Stimulated activated memory B cell treated with anti-CD40 and anti-IgM and Interleukin-4, amounts not matched to agents 10 μg/mL and 1 μg/mL and 100 μg/mL, for 72 hours (primary cell): ENCODE measurements around the gene CYBA.

ENCODE experiments used
- ATAC-seq: fragments of 150-1000 bp; cut with Tn5 transposase; 2 replicates; pipeline ENCODE4 v1.10.0; 2021
- H3K27ac Mint-ChIP-seq: one replicate; pipeline ENCODE4 v1.8.0; 2022; ENCODE audit warnings: mild to moderate bottlenecking, mixed read lengths
- H3K27me3 Mint-ChIP-seq: one replicate; pipeline ENCODE4 v1.8.0; 2022; ENCODE audit warnings: mixed read lengths
- H3K36me3 Mint-ChIP-seq: one replicate; pipeline ENCODE4 v1.8.0; 2022; ENCODE audit warnings: mixed read lengths
- H3K4me1 Mint-ChIP-seq: one replicate; pipeline ENCODE4 v1.8.0; 2022; ENCODE audit warnings: mixed read lengths
- H3K4me3 Mint-ChIP-seq: one replicate; pipeline ENCODE4 v1.8.0; 2022; ENCODE audit warnings: mild to moderate bottlenecking, moderate library complexity, mixed read lengths
- H3K9me3 Mint-ChIP-seq: one replicate; pipeline ENCODE4 v1.8.0; 2022; ENCODE audit warnings: mixed read lengths

Gene CYBA

GRCh38 chr16:88622125-88622524, 28.7 kb downstream of the CYBA start:
- H3K36me3 Mint-ChIP-seq = peaks cover 55% of the 10 kb centered on the region
- H3K4me3 Mint-ChIP-seq = no peak overlapping the region
- H3K9me3 Mint-ChIP-seq = no peaks in the 10 kb centered on the region
- ATAC-seq = no peak
- H3K4me1 Mint-ChIP-seq = peaks cover 16% of the 10 kb centered on the region
- no peak overlapping the region for H3K27ac Mint-ChIP-seq
- H3K27me3 Mint-ChIP-seq = no peaks in the 10 kb centered on the region

DNA sequence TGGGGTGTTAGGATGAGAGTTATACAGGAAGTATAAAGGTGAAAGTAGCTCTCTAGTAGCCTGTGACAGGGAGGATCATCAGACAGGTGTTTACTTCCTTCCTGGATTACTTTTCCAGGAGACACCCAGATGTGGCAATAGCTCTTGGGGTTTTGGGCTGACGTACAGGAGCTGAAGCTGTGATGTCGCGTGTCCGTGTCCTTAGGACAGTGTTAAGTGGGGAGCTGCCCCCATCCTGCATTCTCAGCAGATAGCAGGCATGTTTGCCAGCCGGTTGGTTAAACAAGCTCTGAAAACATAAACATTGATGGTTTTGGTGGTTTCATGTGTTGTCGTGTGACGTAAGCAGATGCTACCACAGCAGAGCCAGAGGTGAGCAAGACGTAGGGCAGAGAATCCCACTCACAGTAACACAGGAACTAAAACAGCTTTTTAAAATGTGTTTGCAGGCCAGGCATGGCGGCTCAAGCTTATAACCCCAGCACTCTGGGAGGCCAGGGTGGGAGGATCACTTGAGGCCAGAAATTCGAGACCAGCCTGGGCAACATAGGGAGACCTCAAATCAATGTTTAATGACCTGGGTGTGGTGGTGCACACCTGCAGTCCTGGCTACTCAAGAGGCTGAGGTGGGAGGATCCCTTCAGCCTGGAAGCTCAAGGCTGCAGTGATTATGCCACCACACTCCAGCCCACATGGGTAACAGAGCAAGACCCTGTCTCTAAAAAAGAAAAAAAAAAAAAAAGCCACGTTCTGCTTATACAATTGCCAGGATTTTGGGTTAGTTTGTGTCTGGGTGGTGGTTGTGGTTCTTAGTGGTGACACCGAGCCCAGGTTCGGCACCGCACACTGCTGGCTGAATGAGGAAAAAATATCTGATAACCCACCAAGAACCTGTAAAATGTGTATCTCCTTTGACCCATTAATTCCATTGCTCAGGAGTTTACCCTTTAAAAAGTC, 30.7 kb downstream of the CYBA start:
- peaks cover 47% of the 10 kb centered on the region for H3K36me3 Mint-ChIP-seq
- H3K27me3 Mint-ChIP-seq = no peaks in the 10 kb centered on the region
- no peaks in the 10 kb centered on the region for H3K9me3 Mint-ChIP-seq
- H3K27ac Mint-ChIP-seq = no peak overlapping the region
- H3K4me3 Mint-ChIP-seq = no peak overlapping the region
- no peak for ATAC-seq
- H3K4me1 Mint-ChIP-seq = peaks cover 19% of the 10 kb centered on the region

GRCh38 chr16:88618956-88619667, 31.7 kb downstream of the CYBA start:
- peaks cover 51% of the 10 kb centered on the region for H3K36me3 Mint-ChIP-seq
- peaks cover 26% of the 10 kb centered on the region for H3K4me1 Mint-ChIP-seq
- no peak for ATAC-seq
- no peaks in the 10 kb centered on the region for H3K27me3 Mint-ChIP-seq
- H3K27ac Mint-ChIP-seq = no peak overlapping the region
- H3K9me3 Mint-ChIP-seq = no peaks in the 10 kb centered on the region
- H3K4me3 Mint-ChIP-seq = no peak overlapping the region

GRCh38 chr16:88618182-88618955, 32.5 kb downstream of the CYBA start:
- no peak for ATAC-seq
- H3K9me3 Mint-ChIP-seq = no peaks in the 10 kb centered on the region
- H3K27ac Mint-ChIP-seq = peak overlapping the region; percentile 61
- H3K27me3 Mint-ChIP-seq = no peaks in the 10 kb centered on the region
- H3K4me1 Mint-ChIP-seq = peaks cover 26% of the 10 kb centered on the region
- H3K4me3 Mint-ChIP-seq = no peak overlapping the region
- peaks cover 51% of the 10 kb centered on the region for H3K36me3 Mint-ChIP-seq

DNA sequence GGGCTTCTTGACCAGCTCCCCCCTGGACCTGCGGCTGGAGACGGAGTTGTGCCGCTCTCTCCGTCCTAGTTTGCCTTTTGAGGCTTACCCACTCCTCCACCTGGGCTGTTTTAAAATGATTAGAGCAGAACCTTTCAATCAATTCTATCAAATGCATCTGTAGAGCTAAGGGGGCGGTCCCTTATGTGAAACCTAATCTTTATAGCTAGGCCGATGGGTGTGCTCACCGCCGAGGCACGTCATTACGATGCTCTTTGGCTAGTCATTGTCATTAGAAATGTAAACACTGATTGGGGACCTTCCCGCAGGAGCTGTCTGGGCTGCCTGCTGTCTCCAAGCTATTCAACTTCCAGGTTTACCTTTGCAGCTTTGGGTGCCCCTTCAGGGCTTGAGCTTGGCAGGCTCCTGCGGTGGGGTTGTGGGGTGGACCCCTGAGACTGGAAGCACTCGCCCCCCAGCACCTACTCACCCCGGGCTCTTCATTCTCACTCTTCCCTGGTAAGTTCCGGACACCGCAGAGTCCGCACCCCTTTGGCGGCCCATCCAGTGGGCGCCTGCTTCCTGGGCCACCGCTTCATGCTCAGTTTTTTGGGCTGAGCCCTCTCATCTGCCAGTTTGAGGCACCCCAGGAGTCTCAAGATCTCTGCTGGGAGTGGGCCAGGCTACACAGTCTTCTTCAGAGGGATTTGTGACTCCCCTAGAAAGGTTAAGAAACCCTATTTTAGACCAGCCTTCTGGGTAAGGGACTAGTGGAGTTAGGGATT, 33.4 kb downstream of the CYBA start:
- H3K27ac Mint-ChIP-seq = no peak overlapping the region
- peaks cover 47% of the 10 kb centered on the region for H3K36me3 Mint-ChIP-seq
- H3K27me3 Mint-ChIP-seq = no peaks in the 10 kb centered on the region
- H3K4me3 Mint-ChIP-seq = no peak overlapping the region
- no peak for ATAC-seq
- H3K9me3 Mint-ChIP-seq = no peaks in the 10 kb centered on the region
- H3K4me1 Mint-ChIP-seq = peaks cover 26% of the 10 kb centered on the region

GRCh38 chr16:88616736-88617135, 34.1 kb downstream of the CYBA start:
- Mint-ChIP-seq H3K4me1 (peaks cover 26% of the 10 kb centered on the region), H3K27me3 (no peaks in the 10 kb centered on the region), H3K4me3 (no peak overlapping the region), H3K36me3 (peaks cover 40% of the 10 kb centered on the region), H3K27ac (no peak overlapping the region), H3K9me3 (no peaks in the 10 kb centered on the region)
- ATAC-seq = no peak

- Mint-ChIP-seq H3K27me3 (no peaks in the 10 kb centered on the region), H3K36me3 (peaks cover 40% of the 10 kb centered on the region), H3K9me3 (no peaks in the 10 kb centered on the region), H3K27ac (no peak overlapping the region), H3K4me1 (peaks cover 26% of the 10 kb centered on the region), H3K4me3 (no peak overlapping the region)
- ATAC-seq = no peak
These were observed 34.5 kb downstream of the CYBA start for GRCh38 chr16:88616320-88616719.

DNA sequence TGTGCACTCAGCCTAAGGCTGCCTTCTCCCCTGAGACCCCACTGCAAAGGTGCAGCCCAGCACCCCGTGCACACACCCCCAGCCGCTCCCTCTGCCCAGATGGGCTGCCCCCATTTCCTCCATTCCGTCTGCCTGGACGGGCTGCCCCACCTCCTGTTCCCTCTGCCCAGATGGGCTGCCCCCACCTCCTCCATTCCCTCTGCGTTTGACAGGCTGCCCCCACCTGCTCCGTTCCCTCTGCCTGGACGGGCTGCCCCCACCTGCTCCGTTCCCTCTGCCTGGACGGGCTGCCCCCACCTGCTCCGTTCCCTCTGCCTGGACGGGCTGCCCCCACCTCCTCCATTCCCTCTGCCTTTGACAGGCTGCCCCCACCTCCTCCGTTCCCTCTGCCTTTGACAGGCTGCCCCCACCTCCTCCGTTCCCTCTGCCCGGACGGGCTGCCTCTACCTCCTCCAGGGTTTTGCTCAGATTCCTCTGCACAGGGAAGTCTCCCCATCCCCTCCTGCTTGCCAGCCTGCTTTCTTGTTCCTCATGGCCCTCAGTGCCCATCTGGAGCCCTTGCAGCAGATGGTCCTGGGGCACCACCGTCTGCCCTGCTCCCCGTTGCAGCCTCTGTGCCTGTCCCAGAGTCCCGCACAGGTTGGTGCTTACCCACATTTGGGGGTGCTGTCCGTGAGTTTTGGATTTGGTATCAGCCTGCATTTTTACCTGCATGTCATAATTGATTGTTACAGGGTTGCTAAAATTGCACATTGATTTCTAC, 35.9 kb downstream of the CYBA start:
- peaks cover 53% of the 10 kb centered on the region for H3K36me3 Mint-ChIP-seq
- no peak overlapping the region for H3K4me3 Mint-ChIP-seq
- no peaks in the 10 kb centered on the region for H3K27me3 Mint-ChIP-seq
- H3K27ac Mint-ChIP-seq = peak overlapping the region; percentile 46
- H3K9me3 Mint-ChIP-seq = no peaks in the 10 kb centered on the region
- no peak for ATAC-seq
- peaks cover 26% of the 10 kb centered on the region for H3K4me1 Mint-ChIP-seq

- ATAC-seq = no peak
- no peak overlapping the region for H3K27ac Mint-ChIP-seq
- H3K9me3 Mint-ChIP-seq = no peaks in the 10 kb centered on the region
- H3K36me3 Mint-ChIP-seq = peaks cover 56% of the 10 kb centered on the region
- H3K27me3 Mint-ChIP-seq = no peaks in the 10 kb centered on the region
- H3K4me1 Mint-ChIP-seq = peaks cover 26% of the 10 kb centered on the region
- H3K4me3 Mint-ChIP-seq = no peak overlapping the region
These were observed 36.7 kb downstream of the CYBA start for GRCh38 chr16:88613911-88614817.

DNA sequence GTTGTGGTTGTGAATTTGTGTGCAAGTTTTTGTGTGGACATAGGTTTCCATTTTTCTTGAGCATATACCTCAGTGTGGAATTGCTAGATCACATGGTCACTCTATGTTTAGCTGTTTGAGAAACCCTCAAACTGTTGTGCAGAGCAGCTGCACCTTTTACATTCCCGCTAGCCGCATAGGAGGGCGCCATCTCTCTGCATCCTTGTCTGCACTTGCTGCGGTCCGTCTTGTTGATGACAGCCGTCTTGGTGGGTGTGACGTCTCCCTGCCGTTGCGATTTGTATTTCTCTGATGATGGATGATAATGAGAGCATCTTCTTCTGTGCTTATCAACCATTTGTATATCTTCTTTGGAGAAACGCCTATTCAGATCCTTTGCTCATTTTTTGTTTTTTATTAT, 37.6 kb downstream of the CYBA start:
- no peak overlapping the region for H3K27ac Mint-ChIP-seq
- no peaks in the 10 kb centered on the region for H3K27me3 Mint-ChIP-seq

DNA sequence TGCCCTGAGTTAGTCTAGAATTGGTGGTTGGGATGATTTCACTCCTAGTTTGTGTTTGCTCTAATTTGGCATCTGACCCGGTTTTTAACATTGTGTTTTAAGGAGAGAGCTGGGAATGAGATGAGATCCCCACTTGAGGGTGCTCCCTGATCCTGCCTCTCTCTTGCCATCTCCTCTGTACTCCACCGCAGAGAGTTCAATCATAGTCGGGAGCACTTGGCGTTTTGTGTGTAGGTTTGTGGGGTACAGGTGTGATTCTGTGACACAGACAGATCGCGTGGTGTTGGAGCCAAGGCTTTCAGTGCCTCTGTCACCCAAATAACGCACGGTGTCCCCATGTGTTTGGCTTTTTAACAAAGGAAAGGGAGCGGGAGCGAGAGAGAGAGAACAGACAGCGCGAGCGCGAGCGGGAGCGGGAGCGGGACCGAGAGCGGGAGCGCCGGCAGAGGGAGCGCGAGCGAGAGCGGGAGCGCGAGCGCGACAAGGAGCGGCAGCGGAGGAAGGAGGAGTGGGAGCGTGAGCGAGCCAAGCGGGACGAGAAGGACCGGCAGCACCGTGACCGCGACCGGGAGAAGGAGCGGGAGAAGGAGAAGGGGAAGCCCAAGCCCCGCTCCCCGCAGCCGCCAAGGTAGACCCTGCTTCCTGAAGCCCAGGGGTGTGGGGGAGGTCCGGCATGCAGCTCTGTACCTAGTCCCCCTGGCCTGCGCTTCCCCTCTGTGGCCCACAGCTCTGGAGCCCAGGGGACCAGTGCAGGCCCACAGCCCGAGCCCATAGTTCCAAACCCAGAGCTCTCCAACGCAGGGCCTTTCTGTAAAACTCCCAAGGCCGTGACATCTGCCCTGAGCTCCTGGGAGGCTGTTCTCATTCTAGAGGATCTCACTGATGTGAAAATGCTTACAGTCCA, 39.7 kb downstream of the CYBA start:
- H3K27me3 Mint-ChIP-seq = no peaks in the 10 kb centered on the region
- H3K36me3 Mint-ChIP-seq = peaks cover 64% of the 10 kb centered on the region
- ATAC-seq = no peak
- H3K27ac Mint-ChIP-seq = no peak overlapping the region
- peaks cover 34% of the 10 kb centered on the region for H3K4me1 Mint-ChIP-seq
- H3K4me3 Mint-ChIP-seq = no peak overlapping the region
- no peaks in the 10 kb centered on the region for H3K9me3 Mint-ChIP-seq

More for the DNA sequence above, 37.6 kb downstream of the CYBA start:
- Mint-ChIP-seq H3K36me3 (peaks cover 50% of the 10 kb centered on the region), H3K4me1 (peaks cover 23% of the 10 kb centered on the region), H3K9me3 (no peaks in the 10 kb centered on the region), H3K4me3 (no peak overlapping the region)
- no peak for ATAC-seq

- no peak for ATAC-seq
- H3K27ac Mint-ChIP-seq = no peak overlapping the region
- H3K27me3 Mint-ChIP-seq = no peaks in the 10 kb centered on the region
- H3K36me3 Mint-ChIP-seq = peaks cover 64% of the 10 kb centered on the region
- no peaks in the 10 kb centered on the region for H3K9me3 Mint-ChIP-seq
- peaks cover 30% of the 10 kb centered on the region for H3K4me1 Mint-ChIP-seq
- H3K4me3 Mint-ChIP-seq = no peak overlapping the region
These were observed 40.8 kb downstream of the CYBA start for GRCh38 chr16:88610080-88610479.
